RWPE2 (cell line): Measurements from ENCODE around the gene STT3B.
A peak's percentile ranks its signal among the peaks of the same experiment; 100 is the strongest.

Source experiments
- ATAC-seq: fragments of 200-7000 bp; cut with Tn5 transposase; 3 replicates; pipeline ENCODE4 v1.9.1; 2021; ENCODE audit warnings: low read depth
- DNase-seq: peaks from one replicate; pipeline ENCODE4 v3.0.0-alpha.2; 2020; ENCODE audit warnings: low spot score
- H3K27ac ChIP-seq: fragments of 450-650 bp; 2 replicates; pipeline ENCODE4 v1.5.1; 2017; ENCODE audit warnings: mild to moderate bottlenecking; ENCODE audit not compliant: poor library complexity, severe bottlenecking
- H3K27me3 ChIP-seq: fragments of 250-450 bp; sonication (Bioruptor Pico); 2 replicates; pipeline ENCODE4 v1.5.1; 2021; ENCODE audit warnings: mild to moderate bottlenecking, moderate library complexity; ENCODE audit not compliant: insufficient read depth, poor library complexity, severe bottlenecking
- H3K36me3 ChIP-seq: fragments of 250-450 bp; sonication (Bioruptor Pico); 2 replicates; pipeline ENCODE4 v1.5.1; 2020; ENCODE audit warnings: low read depth, mild to moderate bottlenecking, moderate library complexity
- H3K4me1 ChIP-seq: fragments of 250-450 bp; sonication (Bioruptor Pico); 2 replicates; pipeline ENCODE4 v1.5.1; 2021; ENCODE audit warnings: mild to moderate bottlenecking, moderate library complexity; ENCODE audit not compliant: insufficient read depth, poor library complexity, severe bottlenecking
- H3K4me3 ChIP-seq: fragments of 250-450 bp; sonication (Bioruptor Pico); 2 replicates; pipeline ENCODE4 v1.5.1; 2021; ENCODE audit warnings: mild to moderate bottlenecking, moderate library complexity; ENCODE audit not compliant: severe bottlenecking
- H3K9me3 ChIP-seq: fragments of 250-450 bp; sonication (Bioruptor Pico); 2 replicates; pipeline ENCODE4 v1.5.1; 2021; ENCODE audit warnings: mild to moderate bottlenecking, moderate library complexity; ENCODE audit not compliant: severe bottlenecking
- TF ChIP-seq, protein P1 (sequence below): fragments of 450-650 bp; IDR thresholded peaks from one replicate; pipeline ENCODE4 v1.5.1; 2017; ENCODE audit warnings: mild to moderate bottlenecking, moderate library complexity; ENCODE audit not compliant: poor library complexity, severe bottlenecking

Gene STT3B

GRCh38 chr3:31529421-31529820 is 3.3 kb upstream of the STT3B start:
- TF ChIP-seq, protein P1, sequence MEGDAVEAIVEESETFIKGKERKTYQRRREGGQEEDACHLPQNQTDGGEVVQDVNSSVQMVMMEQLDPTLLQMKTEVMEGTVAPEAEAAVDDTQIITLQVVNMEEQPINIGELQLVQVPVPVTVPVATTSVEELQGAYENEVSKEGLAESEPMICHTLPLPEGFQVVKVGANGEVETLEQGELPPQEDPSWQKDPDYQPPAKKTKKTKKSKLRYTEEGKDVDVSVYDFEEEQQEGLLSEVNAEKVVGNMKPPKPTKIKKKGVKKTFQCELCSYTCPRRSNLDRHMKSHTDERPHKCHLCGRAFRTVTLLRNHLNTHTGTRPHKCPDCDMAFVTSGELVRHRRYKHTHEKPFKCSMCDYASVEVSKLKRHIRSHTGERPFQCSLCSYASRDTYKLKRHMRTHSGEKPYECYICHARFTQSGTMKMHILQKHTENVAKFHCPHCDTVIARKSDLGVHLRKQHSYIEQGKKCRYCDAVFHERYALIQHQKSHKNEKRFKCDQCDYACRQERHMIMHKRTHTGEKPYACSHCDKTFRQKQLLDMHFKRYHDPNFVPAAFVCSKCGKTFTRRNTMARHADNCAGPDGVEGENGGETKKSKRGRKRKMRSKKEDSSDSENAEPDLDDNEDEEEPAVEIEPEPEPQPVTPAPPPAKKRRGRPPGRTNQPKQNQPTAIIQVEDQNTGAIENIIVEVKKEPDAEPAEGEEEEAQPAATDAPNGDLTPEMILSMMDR: no peak
- Histone ChIP-seq H3K27me3 (no peaks in the 10 kb centered on the region), H3K36me3 (no peaks in the 10 kb centered on the region), H3K4me3 (no peak overlapping the region), H3K9me3 (no peaks in the 10 kb centered on the region), H3K27ac (no peak overlapping the region), H3K4me1 (no peaks in the 10 kb centered on the region)
- DNase-seq (no peak), ATAC-seq (no peak)

DNA sequence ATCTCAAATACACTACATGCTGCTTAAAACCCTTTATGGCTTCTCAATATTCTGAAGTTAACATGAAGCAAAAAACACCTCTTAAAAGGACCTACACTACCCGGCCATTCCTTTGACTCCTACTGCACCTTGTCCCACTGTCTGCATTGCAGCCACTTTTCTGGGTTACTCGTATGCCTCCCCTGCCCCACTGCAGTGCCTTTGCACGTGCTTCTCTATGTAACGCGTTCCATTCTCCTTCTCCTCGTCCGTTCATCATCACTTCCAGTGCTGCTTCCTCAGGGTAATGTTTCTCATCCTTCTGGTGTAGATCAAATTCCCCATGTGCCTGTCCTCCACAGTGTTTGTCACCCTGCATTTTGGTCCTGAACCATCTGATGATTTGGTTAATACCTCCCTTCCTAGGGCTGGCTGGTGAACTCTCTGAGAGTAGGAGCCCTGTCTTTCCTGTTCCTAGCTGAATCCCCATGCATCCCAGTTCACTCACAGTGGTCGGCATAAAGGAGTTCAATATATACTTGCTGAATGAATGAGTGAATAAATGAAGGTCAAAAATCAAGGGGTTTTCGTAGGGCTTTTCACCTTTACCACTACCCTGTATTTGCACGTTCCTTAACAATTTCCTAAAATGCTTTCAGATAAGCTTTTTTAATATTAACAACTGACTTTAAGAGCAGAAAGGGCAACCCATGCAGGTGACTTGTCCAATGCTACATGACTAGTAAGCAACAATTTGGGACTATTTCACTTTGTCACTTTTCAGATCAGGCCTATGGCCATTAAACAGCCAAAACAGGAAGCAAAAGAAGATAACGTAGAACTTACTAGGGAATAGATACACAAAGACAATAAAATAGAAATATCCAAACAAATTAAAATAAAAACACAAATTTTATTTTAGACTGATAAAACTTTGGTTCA is 2.4 kb upstream of the STT3B start:
- H3K4me1 ChIP-seq: peaks cover 5% of the 10 kb centered on the region
- TF ChIP-seq, protein P1: no peak
- ATAC-seq (no peak), DNase-seq (no peak)
- no peak overlapping the region for H3K27ac ChIP-seq
- no peaks in the 10 kb centered on the region for H3K36me3 ChIP-seq
- H3K27me3 ChIP-seq: no peaks in the 10 kb centered on the region
- H3K4me3 ChIP-seq: no peak overlapping the region
- H3K9me3 ChIP-seq: no peaks in the 10 kb centered on the region

DNA sequence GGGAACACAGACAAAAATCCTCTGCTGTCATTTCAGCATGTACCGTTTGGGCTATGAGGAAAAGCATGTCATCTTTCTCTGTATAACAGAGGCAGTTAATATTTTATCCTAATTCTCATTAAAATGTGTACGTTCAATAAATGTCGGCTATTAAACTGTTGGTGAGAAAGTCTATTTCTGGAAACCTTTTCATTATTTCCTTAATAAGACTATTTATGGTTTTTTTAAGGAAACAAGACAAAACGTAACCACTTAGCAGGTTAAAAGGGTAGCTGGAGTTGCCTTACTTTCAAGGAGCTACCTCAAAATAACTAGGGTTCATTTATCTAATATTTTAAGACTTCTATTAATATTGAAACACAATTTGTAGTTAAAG is 1.8 kb upstream of the STT3B start:
- Histone ChIP-seq H3K9me3 (no peaks in the 10 kb centered on the region), H3K36me3 (no peaks in the 10 kb centered on the region; the same call in 1 of the 2 replicates), H3K4me3 (peak overlapping the region; percentile 79), H3K27me3 (no peaks in the 10 kb centered on the region), H3K4me1 (peaks cover 10% of the 10 kb centered on the region), H3K27ac (peak overlapping the region; percentile 78)
- ATAC-seq: no peak
- no peak for DNase-seq
- TF ChIP-seq, protein P1: no peak

- Histone ChIP-seq H3K27me3 (no peaks in the 10 kb centered on the region), H3K9me3 (no peaks in the 10 kb centered on the region), H3K4me3 (peak overlapping the region; percentile 79), H3K27ac (peak overlapping the region; percentile 78), H3K36me3 (peaks cover 3% of the 10 kb centered on the region; the same call in 1 of the 2 replicates), H3K4me1 (peaks cover 15% of the 10 kb centered on the region)
- DNase-seq (no peak), ATAC-seq (no peak)
- TF ChIP-seq, protein P1: peak; percentile 37
Observed at GRCh38 chr3:31531452-31531991, 1.2 kb upstream of the STT3B start.
